Liver (tissue), 9 donors: ENCODE results near the gene BMS1. TPM values are rescaled to one million over a fixed set of nuclear protein-coding genes. Genes with fewer than 3 reads are reported as not detected.

Experiments used
- DNase-seq: peaks from one replicate; pipeline ENCODE4 v3.0.0-alpha.2; 2017; ENCODE audit warnings: low spot score
- H3K27ac ChIP-seq, 2 donors: one replicate each; pipeline ENCODE4 v1.7.0; 2013; ENCODE audit warnings: inconsistent platforms in 2 of 2, low read length in 2 of 2, control low read depth in 1 of 2, low read depth in 1 of 2, mild to moderate bottlenecking in 1 of 2
- H3K27me3 ChIP-seq, 4 donors: one replicate each; pipeline versions ENCODE4 v1.6.1 to v1.7.0; 2013; ENCODE audit warnings: low read length in 3 of 4, inconsistent platforms in 1 of 4, mild to moderate bottlenecking in 1 of 4, moderate library complexity in 1 of 4; ENCODE audit not compliant: control insufficient read depth in 4 of 4, insufficient read depth in 4 of 4
- H3K36me3 ChIP-seq, 4 donors: one replicate each; pipeline versions ENCODE4 v1.6.1 to v1.7.0; 2013; ENCODE audit warnings: low read length in 3 of 4, mild to moderate bottlenecking in 3 of 4, low read depth in 1 of 4, moderate library complexity in 1 of 4; ENCODE audit not compliant: control insufficient read depth in 4 of 4, insufficient read depth in 3 of 4
- H3K4me1 ChIP-seq, 4 donors: one replicate each; pipeline versions ENCODE4 v1.6.1 to v1.7.0; 2013; ENCODE audit warnings: low read length in 3 of 4, mild to moderate bottlenecking in 3 of 4, moderate library complexity in 1 of 4; ENCODE audit not compliant: control insufficient read depth in 4 of 4, insufficient read depth in 4 of 4
- H3K4me3 ChIP-seq, 3 donors: one replicate each; pipeline versions ENCODE4 v1.6.1 to v1.7.0; 2013; ENCODE audit warnings: low read length in 3 of 3, control low read depth in 1 of 3, low read depth in 1 of 3, mild to moderate bottlenecking in 1 of 3
- H3K9ac ChIP-seq, 2 donors: one replicate each; pipeline ENCODE4 v1.7.0; 2013; ENCODE audit warnings: low read length in 2 of 2, mild to moderate bottlenecking in 2 of 2, moderate library complexity in 2 of 2, control low read depth in 1 of 2, low read depth in 1 of 2
- H3K9me3 ChIP-seq, 4 donors: one replicate each; pipeline versions ENCODE4 v1.6.1 to v1.7.0; 2013; ENCODE audit warnings: low read length in 3 of 4; ENCODE audit not compliant: control insufficient read depth in 4 of 4
- ATF3 ChIP-seq: IDR thresholded peaks from 2 replicates; pipeline ENCODE4 v1.6.1; 2016; ENCODE audit warnings: antibody characterized with exemption
- EGR1 ChIP-seq, 2 donors: IDR thresholded peaks; 2 replicates each; pipeline ENCODE4 v1.6.1; 2016 to 2018; ENCODE audit warnings: antibody characterized with exemption in 2 of 2, low read depth in 2 of 2
- FOXA1 ChIP-seq: IDR thresholded peaks from 2 replicates; pipeline ENCODE4 v1.6.1; 2016; ENCODE audit warnings: antibody characterized with exemption
- FOXA2 ChIP-seq: IDR thresholded peaks from 2 replicates; pipeline ENCODE4 v1.6.1; 2016; ENCODE audit warnings: antibody characterized with exemption
- GABPA ChIP-seq, 2 donors: IDR thresholded peaks in 1 of 2; conservative IDR thresholded peaks in 1 of 2; 2 replicates each; pipeline ENCODE4 v1.6.1; 2016; ENCODE audit warnings: antibody characterized with exemption in 2 of 2, mild to moderate bottlenecking in 1 of 2, moderate library complexity in 1 of 2
- HNF4A ChIP-seq, 2 donors: conservative IDR thresholded peaks; 2 replicates each; pipeline ENCODE4 v1.6.1; 2016; ENCODE audit warnings: antibody characterized with exemption in 2 of 2, mild to moderate bottlenecking in 2 of 2
- HNF4G ChIP-seq: IDR thresholded peaks from 2 replicates; pipeline ENCODE4 v1.6.1; 2016; ENCODE audit warnings: antibody characterized with exemption
- JUND ChIP-seq, 2 donors: IDR thresholded peaks; 2 replicates each; pipeline ENCODE4 v1.6.1; 2016; ENCODE audit warnings: antibody characterized with exemption in 2 of 2
- MAX ChIP-seq: IDR thresholded peaks from 2 replicates; pipeline ENCODE4 v1.6.1; 2016; ENCODE audit warnings: antibody characterized with exemption
- RAD21 ChIP-seq, 2 donors: IDR thresholded peaks; 2 replicates each; pipeline ENCODE4 v1.6.1; 2016; ENCODE audit warnings: antibody characterized with exemption in 2 of 2, mild to moderate bottlenecking in 2 of 2
- REST ChIP-seq: IDR thresholded peaks from 2 replicates; pipeline ENCODE4 v1.6.1; 2016; ENCODE audit warnings: antibody characterized with exemption, mild to moderate bottlenecking
- SP1 ChIP-seq: IDR thresholded peaks from 2 replicates; pipeline ENCODE4 v1.6.1; 2018; ENCODE audit warnings: antibody characterized with exemption, mild to moderate bottlenecking
- TAF1 ChIP-seq: conservative IDR thresholded peaks from 2 replicates; pipeline ENCODE4 v1.6.1; 2016; ENCODE audit warnings: antibody characterized with exemption, mild to moderate bottlenecking
- YY1 ChIP-seq: IDR thresholded peaks from 2 replicates; pipeline ENCODE4 v1.6.1; 2016; ENCODE audit warnings: antibody characterized with exemption, mild to moderate bottlenecking
- ZBTB33 ChIP-seq: IDR thresholded peaks from 2 replicates; pipeline ENCODE4 v1.6.1; 2016; ENCODE audit warnings: antibody characterized with exemption
- WGBS: extraction: QIAGEN DNeasy Blood & Tissue Kit; methylation state at CpG from one replicate; pipeline ENCODE4 v1.1.7; 2013; 5-methylcytosine and 5-hydroxymethylcytosine counted together
- polyA plus RNA-seq, 2 donors: library from polyadenylated mRNA; stranded (reverse) in 1 of 2; unstranded in 1 of 2; fragments of 200-250 nt in 1 of 2; fragments of >200 nt in 1 of 2; fragmentation: Nextera tagmentation in 1 of 2; extraction: Ambion mirVana in 1 of 2; gene quantifications; one replicate each; pipeline versions ENCODE4 v1.2.1 to v1.2.3, GENCODE V29; 2013 to 2015
- total RNA-seq, 2 donors: library from RNA; depleted of rRNA; stranded (reverse); fragments of >200 nt; gene quantifications; one replicate each; pipeline ENCODE4 v1.2.3, GENCODE V29; 2014
- donor health status: healthy.
- donor health status: healthy.
- donor health status: healthy.
- donor health status: healthy.
- donor health status: healthy.

Gene BMS1
- total and polyA plus RNA-seq, 4 donors, result 3.6 to 10.4 (median 5.2) TPM

GRCh38 chr10:42754155-42755027 lies 28.2 kb upstream of the BMS1 start:
- Histone ChIP-seq H3K9me3 (no peaks in the 10 kb centered on the region), H3K27ac (no peak overlapping the region), H3K9ac (no peak overlapping the region), H3K4me3 (peak overlapping the region in 2 of 3 donors; percentile 33 to 53), H3K4me1 (peaks cover 10 to 23% (median 19%) of the 10 kb centered on the region in 4 donors), H3K27me3 (peaks cover 2 to 10% (median 5%) of the 10 kb centered on the region in 4 donors), H3K36me3 (no peaks in the 10 kb centered on the region)
- TF ChIP-seq HNF4G, result no peak
- no peak for TF ChIP-seq MAX
- no peak for TF ChIP-seq GABPA (IDR thresholded peaks at IDR 0.05 in 1 of 2, conservative IDR thresholded peaks at IDR 0.05 in 1 of 2)
- no peak for TF ChIP-seq FOXA1
- no peak for TF ChIP-seq ATF3
- no peak for TF ChIP-seq SP1
- no peak for TF ChIP-seq TAF1
- TF ChIP-seq YY1, result no peak
- TF ChIP-seq FOXA2, result no peak
- TF ChIP-seq HNF4A (conservative IDR thresholded peaks at IDR 0.05), result no peak
- TF ChIP-seq JUND (IDR thresholded peaks at IDR 0.05), result no peak
- no peak for DNase-seq
- 3% methylated on average over 89 of the region's 89 CpGs for WGBS

GRCh38 chr10:42755028-42755451 lies 27.6 kb upstream of the BMS1 start:
- DNase-seq, result no peak
- H3K9me3 ChIP-seq, result no peaks in the 10 kb centered on the region
- H3K27ac ChIP-seq, result no peak overlapping the region
- H3K27me3 ChIP-seq, result peaks cover 2 to 10% (median 5%) of the 10 kb centered on the region in 4 donors
- no peak overlapping the region for H3K9ac ChIP-seq
- H3K36me3 ChIP-seq, result no peaks in the 10 kb centered on the region
- TF ChIP-seq TAF1, result no peak
- TF ChIP-seq ZBTB33, result no peak
- no peak for TF ChIP-seq REST
- TF ChIP-seq EGR1 (IDR thresholded peaks at IDR 0.05; ENCODE audit: low read depth in 2 of 2), result no peak
- no peak for TF ChIP-seq RAD21 (IDR thresholded peaks at IDR 0.05)
- no peak for TF ChIP-seq MAX
- TF ChIP-seq GABPA (IDR thresholded peaks at IDR 0.05 in 1 of 2, conservative IDR thresholded peaks at IDR 0.05 in 1 of 2), result no peak
- 6% methylated on average over 45 of the region's 45 CpGs for WGBS
- H3K4me3 ChIP-seq, result peak overlapping the region in 1 of 3 donors; percentile 53
- peaks cover 10 to 23% (median 19%) of the 10 kb centered on the region in 4 donors for H3K4me1 ChIP-seq
